OCI-LY3 (cell line): ENCODE measurements around the gene CACTIN.

Source experiments
- H2AFZ ChIP-seq: fragments of 200-600, 300-600 bp; shearing (Covaris generic); 2 replicates; pipeline ENCODE4 v1.6.0; 2014; ENCODE audit warnings: antibody characterized with exemption, low read depth, low read length
- H3K27ac ChIP-seq: fragments of 200-600, 300-600 bp; sonication (generic); 2 replicates; pipeline ENCODE4 v1.5.1; 2014; ENCODE audit warnings: mild to moderate bottlenecking, low read length, moderate library complexity, mixed read lengths
- H3K27me3 ChIP-seq: fragments of 200-600, 300-600 bp; sonication (generic); 2 replicates; pipeline ENCODE4 v1.6.1; 2014; ENCODE audit warnings: low read depth, low read length, mixed read lengths
- H3K36me3 ChIP-seq: fragments of 200-600, 300-600 bp; sonication (generic); replicated peaks from 2 replicates; pipeline ENCODE3; 2014; ENCODE audit warnings: low read depth, low read length, mixed read lengths
- H3K4me1 ChIP-seq: fragments of 300-600, 200-600 bp; sonication (generic); 2 replicates; pipeline ENCODE4 v1.6.1; 2014; ENCODE audit warnings: low read length, mixed read lengths
- H3K4me2 ChIP-seq: fragments of 200-600, 300-600 bp; sonication (generic); 2 replicates; pipeline ENCODE4 v1.6.1; 2014; ENCODE audit warnings: low read length, mixed read lengths
- H3K4me3 ChIP-seq: fragments of 300-600, 200-600 bp; sonication (generic); 2 replicates; pipeline ENCODE4 v1.5.1; 2014; ENCODE audit warnings: antibody characterized with exemption, mild to moderate bottlenecking, low read length, moderate library complexity
- H3K79me2 ChIP-seq: fragments of 300-600, 200-600 bp; shearing (Covaris generic); 2 replicates; pipeline ENCODE4 v1.6.1; 2014; ENCODE audit warnings: mild to moderate bottlenecking, low read length, mixed read lengths
- H3K9ac ChIP-seq: fragments of 300-600, 200-600 bp; shearing (Covaris generic); 2 replicates; pipeline ENCODE4 v1.6.0; 2014; ENCODE audit warnings: mild to moderate bottlenecking, low read length, moderate library complexity
- H3K9me3 ChIP-seq: fragments of 200-600, 300-600 bp; shearing (Covaris generic); 2 replicates; pipeline ENCODE4 v1.6.1; 2014; ENCODE audit warnings: low read length, mixed read lengths; ENCODE audit not compliant: insufficient read depth
- H4K20me1 ChIP-seq: fragments of 200-600, 300-600 bp; sonication (generic); 2 replicates; pipeline ENCODE4 v1.6.1; 2016; ENCODE audit warnings: low read length, mixed read lengths; ENCODE audit not compliant: insufficient read depth
- CTCF ChIP-seq: fragments of 200-600, 300-600 bp; sonication (generic); IDR thresholded peaks from 2 replicates; pipeline ENCODE4 v1.5.1; 2014; ENCODE audit warnings: antibody characterized with exemption, low read length, low read depth
- EZH2phosphoT487 ChIP-seq: fragments of 200-600 bp; shearing (Covaris generic); IDR thresholded peaks from 2 replicates; pipeline ENCODE4 v1.6.1; 2018; ENCODE audit warnings: antibody characterized with exemption, mixed run types, low read depth

Gene CACTIN

GRCh38 chr19:3612901-3613741 is 13.5 kb downstream of the CACTIN start:
- Histone ChIP-seq H3K4me2 (no peak overlapping the region), H3K36me3 (peaks cover 11% of the 10 kb centered on the region), H3K27ac (no peak overlapping the region), H3K79me2 (no peaks in the 10 kb centered on the region), H3K4me3 (no peak overlapping the region), H2AFZ (no peak overlapping the region), H3K27me3 (no peaks in the 10 kb centered on the region), H3K9ac (no peak overlapping the region), H3K4me1 (no peaks in the 10 kb centered on the region), H4K20me1 (no peaks in the 10 kb centered on the region), H3K9me3 (no peaks in the 10 kb centered on the region)
- TF ChIP-seq EZH2phosphoT487 (no peak), CTCF (no peak)

GRCh38 chr19:3612330-3612729 is 14.3 kb downstream of the CACTIN start:
- H3K27ac ChIP-seq, result no peak overlapping the region
- H3K4me1 ChIP-seq, result no peaks in the 10 kb centered on the region
- H3K79me2 ChIP-seq, result no peaks in the 10 kb centered on the region
- no peak overlapping the region for H3K9ac ChIP-seq
- no peaks in the 10 kb centered on the region for H3K27me3 ChIP-seq
- peaks cover 11% of the 10 kb centered on the region for H3K36me3 ChIP-seq
- H4K20me1 ChIP-seq, result no peaks in the 10 kb centered on the region
- no peak overlapping the region for H2AFZ ChIP-seq
- no peak overlapping the region for H3K4me3 ChIP-seq
- H3K9me3 ChIP-seq, result no peaks in the 10 kb centered on the region
- TF ChIP-seq EZH2phosphoT487 (no peak), CTCF (no peak)
- no peak overlapping the region for H3K4me2 ChIP-seq

- Histone ChIP-seq H3K4me3 (no peak overlapping the region), H3K9me3 (no peaks in the 10 kb centered on the region), H4K20me1 (no peaks in the 10 kb centered on the region), H3K27ac (no peak overlapping the region), H3K79me2 (no peaks in the 10 kb centered on the region), H2AFZ (no peak overlapping the region), H3K4me2 (no peak overlapping the region), H3K36me3 (peaks cover 11% of the 10 kb centered on the region), H3K9ac (no peak overlapping the region), H3K27me3 (no peaks in the 10 kb centered on the region), H3K4me1 (no peaks in the 10 kb centered on the region)
- TF ChIP-seq CTCF, result no peak
- no peak for TF ChIP-seq EZH2phosphoT487
These were observed 14.7 kb downstream of the CACTIN start for GRCh38 chr19:3611841-3612240.

- TF ChIP-seq CTCF, result no peak
- Histone ChIP-seq H3K9me3 (no peaks in the 10 kb centered on the region), H3K27ac (no peak overlapping the region), H3K79me2 (no peaks in the 10 kb centered on the region), H3K4me2 (no peak overlapping the region), H3K27me3 (no peaks in the 10 kb centered on the region), H3K36me3 (peaks cover 11% of the 10 kb centered on the region), H2AFZ (no peak overlapping the region), H4K20me1 (no peaks in the 10 kb centered on the region), H3K9ac (no peak overlapping the region), H3K4me3 (no peak overlapping the region), H3K4me1 (no peaks in the 10 kb centered on the region)
These were observed 15.6 kb downstream of the CACTIN start for GRCh38 chr19:3610745-3611717.
